IPS DF 4.7 (cell line): ENCODE results near the gene KRTAP19-7.

Experiments used
- DNase-seq: peaks from one replicate; pipeline ENCODE4 v3.0.0-alpha.2; 2013; ENCODE audit warnings: low spot score; ENCODE audit errors: extremely low read depth

Gene KRTAP19-7

DNA sequence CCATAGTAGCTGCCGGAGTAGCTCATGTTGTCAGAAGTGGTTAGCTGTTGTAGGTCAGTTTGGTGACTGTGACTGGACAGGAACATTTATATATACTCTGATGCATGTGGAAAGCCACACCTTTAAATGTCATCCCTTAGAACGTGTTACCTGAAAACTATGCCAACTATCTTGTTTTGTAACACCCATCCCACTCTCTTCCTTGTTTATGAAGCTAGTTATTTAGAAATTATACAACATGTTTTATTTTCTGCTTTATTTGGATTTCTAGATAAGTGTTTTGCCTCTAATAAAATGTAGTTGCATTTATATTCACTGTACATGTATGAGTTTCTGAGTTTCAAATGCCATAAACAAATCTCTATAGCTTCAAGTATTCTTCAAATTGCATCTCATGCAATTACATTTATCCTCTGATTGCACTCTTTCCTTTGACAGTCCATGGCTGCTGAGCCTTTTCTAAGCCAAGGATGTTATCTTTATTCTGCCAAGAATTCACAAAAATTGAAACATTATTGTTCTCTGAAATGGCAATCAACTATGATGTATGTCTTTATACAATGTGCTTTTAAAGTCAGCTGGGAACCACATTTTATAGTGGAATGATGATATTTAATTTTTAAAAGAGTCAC is at the start of gene KRTAP19-7:
KRTAP19-7 (minus strand) TSS at position 51 of the 632 bp plus-strand sequence; CDS start at position 26, 25 bp downstream.
- DNase-seq = no peak

DNA sequence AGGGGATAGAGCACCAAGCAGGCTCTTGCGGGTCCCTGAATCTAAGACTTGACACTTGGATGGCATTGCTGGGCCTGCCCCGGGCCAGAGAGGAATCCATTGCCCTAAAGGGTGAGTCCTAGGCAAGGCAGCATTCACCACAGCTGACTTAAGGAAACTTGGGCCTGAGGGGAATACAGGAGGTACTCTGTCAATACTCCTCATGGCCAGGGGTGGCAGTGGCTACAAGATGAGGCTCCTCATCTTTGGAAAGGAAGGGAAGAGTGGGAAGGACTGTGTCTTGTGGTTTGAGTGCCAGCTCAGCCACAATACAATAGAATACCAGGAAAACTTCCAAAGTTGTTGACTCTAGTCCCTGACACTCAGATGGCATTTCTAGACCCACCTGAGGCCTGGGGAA is 44.9 kb upstream of the KRTAP19-7 start:
- DNase-seq = peak; percentile 3

- no peak for DNase-seq
These were observed 39.7 kb upstream of the KRTAP19-7 start, which contains the start of gene KRTAP22-1 for GRCh38 chr21:30600787-30601186. TSS of gene KRTAP22-1 (plus strand) at chr21:30601087.

DNA sequence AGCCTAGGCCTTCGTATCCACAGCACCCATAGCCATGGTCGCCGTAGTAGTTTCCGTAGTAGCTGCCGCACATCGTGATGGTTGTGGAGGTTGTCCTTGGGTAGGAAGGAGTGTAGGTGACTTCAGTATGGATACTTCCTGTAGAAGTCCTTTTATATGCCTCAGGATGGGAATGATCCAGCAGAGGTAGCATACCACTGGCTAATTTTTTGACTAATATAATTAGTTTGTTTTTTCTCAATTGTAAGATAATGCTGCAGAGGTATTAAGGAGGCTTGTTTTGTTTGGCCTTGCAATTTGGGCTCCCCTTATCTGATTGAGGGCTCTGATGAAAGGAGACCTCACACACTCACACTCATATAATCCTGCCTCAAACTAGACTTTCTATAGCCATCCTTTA is 37.7 kb upstream of the KRTAP19-7 start, which contains the start of gene KRTAP6-2:
KRTAP6-2 (minus strand) TSS at position 101 of the 400 bp plus-strand sequence; CDS start at position 73, 28 bp downstream.
- no peak for DNase-seq

DNA sequence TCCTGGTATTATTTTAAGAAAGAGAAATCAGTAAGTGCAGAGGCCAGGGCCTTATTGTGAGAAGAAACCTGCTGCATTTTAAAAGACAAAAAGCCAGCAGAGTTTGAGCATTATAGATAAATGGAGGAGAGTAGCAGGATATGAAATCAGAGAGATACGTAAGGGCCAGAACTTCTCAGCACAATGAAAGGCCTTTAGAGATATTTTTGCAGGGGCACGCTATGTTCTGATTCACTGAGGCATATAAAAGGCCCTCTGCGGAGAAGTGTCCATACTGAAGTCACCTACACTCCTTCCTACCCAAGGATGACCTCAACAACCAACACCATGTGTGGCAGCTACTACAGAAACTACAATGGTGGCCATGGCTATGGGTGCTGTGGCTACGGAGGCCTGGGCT is 31.0 kb upstream of the KRTAP19-7 start, which contains the start of gene KRTAP6-3:
KRTAP6-3 (plus strand) TSS at position 301 of the 400 bp plus-strand sequence; CDS start at position 307, 6 bp downstream.
- DNase-seq = no peak

DNA sequence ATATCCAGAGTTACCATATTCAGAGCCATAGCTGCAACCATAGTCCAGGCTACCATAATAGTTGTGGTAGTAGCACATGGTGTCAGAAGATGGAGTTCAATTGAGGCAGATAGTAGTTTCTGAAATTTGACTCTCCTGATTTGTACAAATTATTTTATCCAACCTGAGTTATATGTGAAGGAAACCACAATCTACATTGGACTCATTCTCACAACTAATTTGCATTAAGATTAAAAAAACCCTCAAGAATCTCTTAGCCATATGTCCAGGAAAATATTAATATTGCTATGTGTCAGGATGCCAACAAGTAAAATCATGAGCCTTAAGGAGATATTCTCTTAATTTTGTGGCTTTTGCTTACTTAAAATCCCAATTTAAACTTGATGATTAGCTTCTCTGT is 29.2 kb upstream of the KRTAP19-7 start, which contains the start of gene KRTAP22-2:
KRTAP22-2 (minus strand) TSS at position 101 of the 400 bp plus-strand sequence.
- no peak for DNase-seq

- no peak for DNase-seq
These were observed 21.8 kb upstream of the KRTAP19-7 start for GRCh38 chr21:30582870-30583269.

GRCh38 chr21:30580132-30580531 is 19.0 kb upstream of the KRTAP19-7 start:
- DNase-seq = no peak

- DNase-seq = no peak
These were observed 18.2 kb upstream of the KRTAP19-7 start for GRCh38 chr21:30579346-30579745.

- no peak for DNase-seq
These were observed 16.7 kb upstream of the KRTAP19-7 start for GRCh38 chr21:30577766-30578165.

DNA sequence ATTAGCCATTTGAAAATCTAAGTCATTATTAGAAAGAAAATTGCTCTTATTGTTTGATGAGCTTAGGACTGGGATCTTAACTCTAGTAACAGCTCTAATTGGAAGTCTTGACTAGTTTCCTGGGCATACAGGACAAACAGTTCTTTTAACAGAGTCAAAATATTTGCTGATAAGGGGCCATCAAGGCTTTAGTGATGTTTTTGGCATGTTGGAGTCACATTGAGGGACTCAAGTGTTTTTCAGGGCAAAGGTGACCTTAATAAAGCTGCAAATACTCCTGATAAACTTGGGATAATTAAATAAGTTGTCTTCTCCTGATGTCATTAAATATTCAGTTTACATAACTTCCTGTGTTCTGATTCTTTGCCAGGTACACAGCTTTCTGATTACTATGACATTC is 6.5 kb upstream of the KRTAP19-7 start:
- no peak for DNase-seq

DNA sequence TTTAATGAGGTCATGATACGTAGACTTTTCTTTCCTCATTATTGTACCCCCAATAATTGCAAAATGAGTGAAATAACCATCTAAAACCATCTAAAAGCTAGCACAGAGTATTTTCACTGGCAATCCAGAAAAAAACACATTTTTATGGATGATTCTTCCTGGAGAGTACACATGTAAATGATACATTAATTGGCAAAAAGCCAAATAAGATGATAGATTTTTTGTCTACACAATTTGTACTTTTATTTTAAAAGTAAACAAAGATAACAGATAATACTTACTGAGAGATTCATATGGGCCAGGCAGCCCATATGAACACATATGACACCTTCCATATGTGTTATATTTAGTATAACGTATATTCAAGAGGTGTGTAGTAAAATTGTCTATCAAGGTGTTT is 2.5 kb upstream of the KRTAP19-7 start:
- no peak for DNase-seq

DNA sequence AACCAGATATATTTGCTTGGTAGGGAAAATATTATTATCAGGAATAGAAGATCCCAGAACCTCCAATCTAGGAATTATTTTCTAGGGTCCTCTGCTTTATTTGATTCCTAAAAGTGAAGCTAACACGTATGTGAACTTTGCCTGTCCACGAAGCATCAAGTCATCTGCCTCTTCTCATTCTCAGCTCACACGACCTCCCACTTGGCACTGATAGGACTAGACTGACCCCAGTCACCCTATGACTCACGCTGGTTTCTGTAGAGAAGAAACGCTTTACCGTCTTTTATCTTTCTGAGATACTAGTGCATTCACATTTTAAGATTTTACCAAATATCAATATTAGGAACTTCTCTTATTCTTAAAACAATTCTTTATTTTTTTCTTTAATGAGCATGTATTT is 2.0 kb upstream of the KRTAP19-7 start:
- no peak for DNase-seq

DNA sequence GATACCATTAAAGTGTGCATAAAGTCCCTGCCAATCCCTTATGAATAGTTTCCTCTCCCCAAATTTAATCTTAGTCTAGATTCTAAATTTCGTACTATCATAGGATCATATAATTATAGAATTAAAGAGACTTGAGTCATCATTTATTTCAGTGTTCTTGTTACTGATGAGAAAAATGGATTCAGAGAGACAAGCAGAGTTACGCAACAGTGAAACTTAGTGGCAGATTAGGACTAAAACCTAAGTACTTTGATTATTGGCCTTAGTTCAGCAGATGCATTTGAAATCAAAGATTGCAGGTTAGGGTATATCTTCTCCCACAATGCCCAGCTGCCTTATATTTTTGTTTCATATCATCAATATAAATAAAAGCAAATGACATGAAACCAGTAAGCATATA is 843 bp upstream of the KRTAP19-7 start:
- DNase-seq = no peak

- DNase-seq = no peak
These were observed 6.0 kb downstream of the KRTAP19-7 start for GRCh38 chr21:30555095-30555494.

- DNase-seq = no peak
These were observed 8.3 kb downstream of the KRTAP19-7 start for GRCh38 chr21:30552782-30553181.

DNA sequence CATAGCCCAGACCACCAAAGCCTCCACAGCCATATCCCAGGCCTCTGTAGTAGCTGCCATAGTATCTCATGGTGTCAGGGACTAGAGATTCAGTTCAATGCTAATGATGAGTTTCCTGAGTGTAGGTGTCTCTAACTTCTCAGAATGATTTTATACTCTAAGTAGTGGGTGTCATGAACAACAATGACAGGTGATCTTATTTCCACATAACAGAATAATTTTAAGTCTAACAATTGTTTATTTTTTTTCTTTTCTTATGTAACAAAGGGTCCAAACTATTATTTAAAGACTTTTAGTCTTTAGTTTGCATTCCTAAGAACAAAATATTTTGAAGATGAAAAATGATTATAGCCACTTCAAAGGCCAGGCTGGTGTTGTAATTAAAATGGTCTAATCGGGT is 19.4 kb downstream of the KRTAP19-7 start, which contains the start of gene KRTAP19-6:
KRTAP19-6 (minus strand) TSS at position 101 of the 400 bp plus-strand sequence; CDS start at position 70, 31 bp downstream.
- DNase-seq = no peak

DNA sequence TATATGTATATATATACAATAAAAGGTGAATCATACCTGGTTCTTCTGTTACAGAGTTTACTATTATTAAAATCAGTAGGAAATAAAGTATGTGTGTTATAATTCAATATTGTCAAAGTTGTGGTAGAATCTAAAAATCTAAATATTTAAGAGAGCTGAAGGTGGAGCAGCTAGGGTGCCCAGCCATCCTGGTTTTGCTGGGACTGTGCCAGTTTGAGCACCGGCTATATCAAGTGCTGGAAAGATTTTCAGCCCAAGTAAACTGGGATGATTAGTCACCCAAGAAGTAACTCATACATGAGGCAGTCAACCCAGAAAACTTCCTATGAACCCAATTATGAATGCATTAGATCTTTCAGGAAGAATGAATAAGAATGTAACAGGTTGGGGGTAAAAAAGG is 42.2 kb downstream of the KRTAP19-7 start:
- no peak for DNase-seq

GRCh38 chr21:30515681-30516080 is 45.4 kb downstream of the KRTAP19-7 start:
- DNase-seq = no peak
